DOHH2 (cell line): ENCODE measurements around the gene BEX1.

Experiments
- H3F3A ChIP-seq: fragments of 200-600 bp; sonication (generic), shearing (Covaris generic); 2 replicates; pipeline ENCODE4 v1.6.0; 2016; ENCODE audit warnings: antibody characterized with exemption, mild to moderate bottlenecking; ENCODE audit not compliant: control insufficient read depth, insufficient read depth
- H3K27ac ChIP-seq: fragments of 200-600 bp; sonication (generic); 2 replicates; pipeline ENCODE4 v1.5.1; 2014; ENCODE audit warnings: low read depth, mild to moderate bottlenecking, low read length, moderate library complexity
- H3K27me3 ChIP-seq: fragments of 200-600 bp; sonication (generic); 2 replicates; pipeline ENCODE4 v1.6.1; 2014; ENCODE audit warnings: mild to moderate bottlenecking, low read length, mixed read lengths; ENCODE audit not compliant: control insufficient read depth
- H3K36me3 ChIP-seq: fragments of 200-600 bp; sonication (generic); 2 replicates; pipeline ENCODE4 v1.6.1; 2014; ENCODE audit warnings: mild to moderate bottlenecking, low read length, moderate library complexity, mixed read lengths; ENCODE audit not compliant: control insufficient read depth
- H3K4me1 ChIP-seq: fragments of 200-600 bp; sonication (generic); 2 replicates; pipeline ENCODE4 v1.6.1; 2014; ENCODE audit warnings: mild to moderate bottlenecking, low read length, mixed read lengths; ENCODE audit not compliant: control insufficient read depth
- H3K4me2 ChIP-seq: fragments of 200-600 bp; sonication (generic); 2 replicates; pipeline ENCODE4 v1.6.0; 2014; ENCODE audit warnings: mild to moderate bottlenecking, low read length, moderate library complexity
- H3K4me3 ChIP-seq: fragments of 200-600 bp; sonication (generic); 2 replicates; pipeline ENCODE4 v1.5.1; 2014; ENCODE audit warnings: mild to moderate bottlenecking, low read length, mixed read lengths
- H3K79me2 ChIP-seq: fragments of 200-600 bp; sonication (generic); 2 replicates; pipeline ENCODE4 v1.6.1; 2014; ENCODE audit warnings: mild to moderate bottlenecking, low read length, mixed read lengths; ENCODE audit not compliant: control insufficient read depth
- H3K9me2 ChIP-seq: fragments of 200-600 bp; sonication (generic); replicated peaks from 2 replicates; pipeline ENCODE4 v1.6.1; 2014; ENCODE audit warnings: mild to moderate bottlenecking, low read length, mixed read lengths; ENCODE audit not compliant: control insufficient read depth
- H3K9me3 ChIP-seq: fragments of 200-600 bp; sonication (generic); 2 replicates; pipeline ENCODE4 v1.6.1; 2014; ENCODE audit warnings: antibody characterized with exemption, low read length, mixed read lengths; ENCODE audit not compliant: control insufficient read depth, insufficient read depth
- H4K20me1 ChIP-seq: fragments of 200-600 bp; sonication (generic); 2 replicates; pipeline ENCODE4 v1.6.0; 2014; ENCODE audit warnings: low read depth, mild to moderate bottlenecking, antibody characterized with exemption, low read length, moderate library complexity; ENCODE audit not compliant: control insufficient read depth, insufficient read depth
- CTCF ChIP-seq: fragments of 200-600 bp; sonication (generic); IDR thresholded peaks from one replicate; pipeline ENCODE4 v1.5.1; 2014; ENCODE audit warnings: antibody characterized with exemption, mild to moderate bottlenecking, low read depth, low read length; ENCODE audit not compliant: poor library complexity, severe bottlenecking
- EZH2phosphoT487 ChIP-seq: fragments of 200-600 bp; sonication (generic); IDR thresholded peaks from 2 replicates; pipeline ENCODE4 v1.6.1; 2017; ENCODE audit warnings: borderline replicate concordance, mild to moderate bottlenecking, antibody characterized with exemption, low read length, moderate library complexity, mixed read lengths

The BEX1 gene

GRCh38 chrX:103101299-103102042, 37.5 kb upstream of the BEX1 start:
- Histone ChIP-seq H3K36me3 (no peaks in the 10 kb centered on the region), H3K27me3 (no peaks in the 10 kb centered on the region), H3K79me2 (no peaks in the 10 kb centered on the region), H3K9me3 (no peaks in the 10 kb centered on the region), H3K4me3 (no peak overlapping the region), H3K4me2 (no peak overlapping the region), H3F3A (no peaks in the 10 kb centered on the region), H3K4me1 (no peaks in the 10 kb centered on the region), H3K9me2 (no peaks in the 10 kb centered on the region), H3K27ac (no peak overlapping the region), H4K20me1 (no peaks in the 10 kb centered on the region)
- no peak for TF ChIP-seq EZH2phosphoT487
- no peak for TF ChIP-seq CTCF

- no peaks in the 10 kb centered on the region for H3F3A ChIP-seq
- no peaks in the 10 kb centered on the region for H4K20me1 ChIP-seq
- H3K4me2 ChIP-seq, result no peak overlapping the region
- no peak overlapping the region for H3K27ac ChIP-seq
- no peaks in the 10 kb centered on the region for H3K4me1 ChIP-seq
- no peaks in the 10 kb centered on the region for H3K9me3 ChIP-seq
- no peaks in the 10 kb centered on the region for H3K79me2 ChIP-seq
- TF ChIP-seq CTCF, result no peak
- no peak for TF ChIP-seq EZH2phosphoT487
- H3K4me3 ChIP-seq, result no peak overlapping the region
- H3K9me2 ChIP-seq, result no peaks in the 10 kb centered on the region
- no peaks in the 10 kb centered on the region for H3K36me3 ChIP-seq
- H3K27me3 ChIP-seq, result no peaks in the 10 kb centered on the region
These were observed 36.5 kb upstream of the BEX1 start for GRCh38 chrX:103100484-103100883.

GRCh38 chrX:103099691-103100090, 35.7 kb upstream of the BEX1 start:
- H3K4me1 ChIP-seq, result no peaks in the 10 kb centered on the region
- no peaks in the 10 kb centered on the region for H3F3A ChIP-seq
- no peaks in the 10 kb centered on the region for H3K36me3 ChIP-seq
- no peaks in the 10 kb centered on the region for H4K20me1 ChIP-seq
- H3K79me2 ChIP-seq, result no peaks in the 10 kb centered on the region
- H3K9me2 ChIP-seq, result no peaks in the 10 kb centered on the region
- H3K9me3 ChIP-seq, result no peaks in the 10 kb centered on the region
- H3K4me3 ChIP-seq, result no peak overlapping the region
- H3K27ac ChIP-seq, result no peak overlapping the region
- H3K4me2 ChIP-seq, result no peak overlapping the region
- H3K27me3 ChIP-seq, result no peaks in the 10 kb centered on the region
- TF ChIP-seq CTCF (no peak), EZH2phosphoT487 (no peak)

- H3K36me3 ChIP-seq, result no peaks in the 10 kb centered on the region
- no peak overlapping the region for H3K4me3 ChIP-seq
- no peaks in the 10 kb centered on the region for H3K79me2 ChIP-seq
- H3K27me3 ChIP-seq, result no peaks in the 10 kb centered on the region
- no peak for TF ChIP-seq EZH2phosphoT487
- no peak for TF ChIP-seq CTCF
- H3F3A ChIP-seq, result no peaks in the 10 kb centered on the region
- no peaks in the 10 kb centered on the region for H3K9me3 ChIP-seq
- H4K20me1 ChIP-seq, result no peaks in the 10 kb centered on the region
- H3K27ac ChIP-seq, result no peak overlapping the region
- no peaks in the 10 kb centered on the region for H3K4me1 ChIP-seq
- H3K9me2 ChIP-seq, result no peaks in the 10 kb centered on the region
- no peak overlapping the region for H3K4me2 ChIP-seq
These were observed 34.5 kb upstream of the BEX1 start for GRCh38 chrX:103098488-103098887.
